HG03565 (cell line): ENCODE data around the gene METTL2B.

ENCODE experiments used
- ATAC-seq: cut with Tn5 transposase; IDR thresholded peaks from one replicate; pipeline ENCODE4 v1.9.1; 2021; ENCODE audit warnings: mild to moderate bottlenecking, moderate library complexity; ENCODE audit not compliant: unreplicated experiment

Gene METTL2B, protein sequence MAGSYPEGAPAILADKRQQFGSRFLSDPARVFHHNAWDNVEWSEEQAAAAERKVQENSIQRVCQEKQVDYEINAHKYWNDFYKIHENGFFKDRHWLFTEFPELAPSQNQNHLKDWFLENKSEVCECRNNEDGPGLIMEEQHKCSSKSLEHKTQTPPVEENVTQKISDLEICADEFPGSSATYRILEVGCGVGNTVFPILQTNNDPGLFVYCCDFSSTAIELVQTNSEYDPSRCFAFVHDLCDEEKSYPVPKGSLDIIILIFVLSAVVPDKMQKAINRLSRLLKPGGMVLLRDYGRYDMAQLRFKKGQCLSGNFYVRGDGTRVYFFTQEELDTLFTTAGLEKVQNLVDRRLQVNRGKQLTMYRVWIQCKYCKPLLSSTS

DNA sequence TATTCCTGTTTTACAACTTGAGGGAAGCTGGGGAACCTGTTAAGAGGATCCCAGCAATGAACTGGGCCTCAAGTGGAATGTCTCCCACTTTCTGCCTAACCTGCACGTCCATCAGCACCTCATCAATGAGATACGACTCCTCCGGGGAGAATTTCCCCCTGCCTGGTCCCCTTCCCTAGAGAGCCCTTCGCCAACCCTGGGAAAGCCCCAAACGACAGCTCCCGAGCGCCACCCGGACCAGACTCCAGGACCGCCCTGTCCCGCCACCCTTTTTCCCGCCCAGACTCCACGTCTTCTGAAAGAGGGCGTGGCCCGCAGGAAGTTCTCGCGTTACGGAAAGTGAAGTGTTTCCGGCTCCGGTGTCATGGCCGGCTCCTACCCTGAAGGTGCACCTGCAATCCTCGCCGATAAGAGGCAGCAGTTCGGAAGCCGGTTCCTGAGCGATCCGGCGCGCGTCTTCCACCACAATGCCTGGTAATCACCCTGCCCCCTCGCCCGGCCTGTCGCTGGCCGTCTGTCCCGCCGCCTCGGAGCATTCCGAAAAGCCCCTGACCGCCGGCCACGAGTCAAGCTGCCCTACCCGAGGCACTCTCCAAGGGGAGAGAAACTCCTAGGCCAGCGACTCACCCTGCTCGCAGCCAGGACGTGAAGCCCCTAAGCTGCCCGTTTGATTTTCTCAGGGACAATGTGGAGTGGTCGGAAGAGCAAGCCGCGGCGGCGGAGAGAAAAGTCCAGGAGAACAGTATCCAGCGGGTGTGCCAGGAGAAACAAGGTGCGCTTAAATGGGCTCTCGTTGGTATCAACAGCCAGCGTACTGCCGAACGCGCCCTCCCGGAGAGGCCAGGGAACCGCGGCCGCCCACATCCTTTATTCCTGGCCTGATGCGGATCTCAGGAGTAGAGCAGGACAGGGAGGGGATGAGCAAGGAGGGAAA lies at the start of gene METTL2B:
Gene METTL2B (plus strand): TSS at position 347 of the 934 bp plus-strand sequence. CDS start 18 bp downstream, at position 365.
- ATAC-seq, result peak; percentile 78

- ATAC-seq, result no peak
Measured at GRCh38 chr7:128427289-128427891, 49.2 kb upstream of the METTL2B start.

- ATAC-seq, result no peak
Measured at GRCh38 chr7:128430207-128430606, 46.3 kb upstream of the METTL2B start.

GRCh38 chr7:128431221-128431620 lies 45.3 kb upstream of the METTL2B start:
- ATAC-seq, result no peak

- no peak for ATAC-seq
Measured at GRCh38 chr7:128431754-128432153, 44.8 kb upstream of the METTL2B start.

- ATAC-seq, result no peak
Measured at GRCh38 chr7:128434413-128435326, 41.9 kb upstream of the METTL2B start.

GRCh38 chr7:128435327-128435686 lies 41.2 kb upstream of the METTL2B start:
- ATAC-seq, result no peak

GRCh38 chr7:128437426-128438332 lies 38.9 kb upstream of the METTL2B start:
- no peak for ATAC-seq

GRCh38 chr7:128442356-128442755 lies 34.2 kb upstream of the METTL2B start:
- no peak for ATAC-seq

DNA sequence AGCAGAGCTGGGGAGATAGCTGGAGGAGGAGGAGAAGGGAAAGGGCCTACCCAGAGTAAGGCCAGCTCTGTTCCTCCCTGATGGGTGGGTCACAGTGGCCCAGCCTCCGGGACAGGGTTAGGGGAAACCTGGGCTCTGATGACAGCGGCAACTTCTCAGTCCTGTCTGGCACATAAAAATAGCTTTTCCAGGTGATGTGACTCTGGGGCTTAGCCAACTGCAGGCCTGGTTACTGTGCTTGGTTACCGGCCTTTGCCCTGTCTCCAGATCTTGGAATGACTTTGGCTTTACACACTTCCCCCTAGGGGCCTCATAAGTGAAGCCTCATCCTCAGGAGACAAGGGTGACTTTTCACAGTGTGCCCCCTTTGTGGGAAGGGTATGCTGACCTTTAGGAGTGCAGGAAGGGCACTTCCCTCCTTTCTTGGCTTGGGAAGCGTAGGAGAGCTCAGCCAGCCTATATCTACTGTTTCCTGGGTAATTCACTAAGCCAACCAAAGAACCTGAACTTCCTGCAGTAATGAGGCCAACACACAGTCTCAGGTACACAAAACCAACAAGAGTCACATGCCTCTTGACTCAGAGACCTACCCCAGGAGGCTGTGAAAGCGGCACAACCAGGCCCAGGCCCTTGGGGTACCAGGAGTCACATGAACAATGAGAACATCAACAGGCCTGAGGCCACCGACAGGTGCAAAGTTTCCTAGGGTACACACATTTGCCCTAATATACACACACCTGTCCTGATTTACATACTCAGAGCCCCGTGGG lies 32.5 kb upstream of the METTL2B start:
- no peak for ATAC-seq

DNA sequence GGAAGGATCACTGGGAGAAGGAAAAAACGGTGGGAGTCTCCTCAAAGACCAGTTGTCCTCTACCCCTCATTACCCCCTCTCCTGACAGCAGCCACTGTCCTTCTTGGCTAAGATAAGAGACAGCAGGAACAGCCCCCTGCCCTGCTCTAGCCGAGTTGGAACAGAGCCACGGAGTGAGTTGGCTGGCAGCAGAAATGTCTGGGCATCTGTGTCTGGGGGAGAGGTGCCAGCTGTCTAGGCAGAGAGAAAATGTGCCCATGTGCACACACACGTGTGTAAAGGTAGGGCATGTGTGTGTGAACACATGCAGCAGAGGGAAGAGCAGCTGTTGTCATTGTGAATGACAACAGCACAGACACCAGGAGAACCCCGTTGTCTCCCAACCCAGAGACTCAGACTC lies 30.2 kb upstream of the METTL2B start:
- no peak for ATAC-seq

DNA sequence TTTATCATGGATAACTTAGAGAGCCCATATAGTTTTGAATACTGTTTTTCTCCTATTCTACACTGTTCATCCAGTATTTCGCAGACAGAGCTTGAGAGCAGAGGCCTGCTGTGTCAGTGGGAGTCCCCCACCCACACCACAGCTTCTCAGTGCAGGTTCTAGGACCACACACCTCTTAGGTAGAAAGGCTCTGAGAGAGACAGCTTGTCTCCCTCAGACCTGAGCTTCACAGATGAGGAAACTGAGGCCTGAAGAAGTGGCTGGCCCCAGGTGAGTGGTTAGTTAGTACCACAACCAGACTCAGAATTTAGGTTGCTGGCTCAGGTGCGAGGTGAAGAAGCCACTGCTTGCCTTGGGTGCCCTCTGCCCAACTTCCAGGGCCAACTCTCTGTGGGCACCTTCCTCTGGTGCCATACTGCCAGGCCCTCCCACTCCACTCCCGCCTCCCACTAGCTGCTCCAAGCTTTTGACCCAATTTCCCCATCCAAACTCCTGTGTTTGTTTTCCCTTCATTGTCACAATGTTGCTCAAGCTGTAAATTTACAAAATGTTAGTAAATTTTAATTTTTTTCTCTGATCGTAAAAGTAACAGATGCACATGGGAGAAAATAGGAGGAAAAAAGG lies 28.5 kb upstream of the METTL2B start:
- ATAC-seq, result no peak

GRCh38 chr7:128448751-128449302 lies 27.7 kb upstream of the METTL2B start:
- no peak for ATAC-seq

GRCh38 chr7:128450409-128450808 lies 26.1 kb upstream of the METTL2B start:
- no peak for ATAC-seq

DNA sequence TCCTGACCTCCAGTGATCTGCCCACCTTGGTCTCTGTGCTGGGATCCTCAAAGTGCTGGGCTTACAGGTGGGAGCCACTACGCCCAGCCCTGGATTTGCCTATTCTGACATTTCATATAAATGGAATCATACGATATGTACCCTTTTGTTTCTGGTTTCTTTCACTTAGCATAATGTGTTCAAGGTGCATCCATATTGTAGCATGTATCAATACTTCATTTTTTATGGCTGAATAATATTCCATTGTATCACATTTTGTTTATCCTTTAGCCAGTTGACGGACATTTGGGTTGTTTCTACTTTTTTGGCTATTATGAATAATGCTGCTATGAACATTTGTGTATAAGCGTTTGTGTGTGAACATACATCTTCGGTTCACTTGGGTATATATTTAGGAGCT lies 25.6 kb upstream of the METTL2B start:
- ATAC-seq, result no peak

GRCh38 chr7:128452552-128452951 lies 24.0 kb upstream of the METTL2B start:
- ATAC-seq, result no peak

- ATAC-seq, result no peak
Measured at GRCh38 chr7:128453836-128454804, 22.4 kb upstream of the METTL2B start.
